Caco-2 (cell line): Measurements from ENCODE around the gene KCNH2. TPM values are rescaled to one million over a fixed set of nuclear protein-coding genes. Genes with fewer than 3 reads are reported as not detected.
A peak's percentile ranks its signal among the peaks of the same experiment; 100 is the strongest.

ENCODE experiments used
- BruUV-seq: library from RNA; stranded (reverse); fragments of 400-500 nt; replicated peaks from 2 replicates; lab custom pipeline; 2021; lab: Mats Ljungman, UMichigan
- CTCF ChIA-PET: fragments of 300-600 bp; sonication (Branson Sonifier 250); formaldehyde crosslinking; loops from one replicate; lab custom pipeline; 2022; ENCODE audit warnings: antibody characterized with exemption; lab: Charles Lee
- POLR2A ChIA-PET: fragments of 300-600 bp; sonication (Branson Sonifier 250); formaldehyde crosslinking; loops from one replicate; lab custom pipeline; 2022; ENCODE audit warnings: antibody characterized with exemption; lab: Charles Lee
- DNase-seq, 2 experiments: peaks; one replicate each; pipeline versions ENCODE4 v3.0.0 to v3.0.0-alpha.2; 2020 to 2022
- H3K27me3 ChIP-seq: replicated peaks from 2 replicates; pipeline ENCODE4 v1.6.0; 2011; ENCODE audit warnings: low read length; ENCODE audit not compliant: control insufficient read depth, insufficient read depth
- H3K36me3 ChIP-seq: 2 replicates; pipeline ENCODE4 v1.5.1; 2011; ENCODE audit warnings: low read length; ENCODE audit not compliant: control insufficient read depth, insufficient read depth
- H3K4me1 ChIP-seq: fragments of 250-450 bp; sonication (Bioruptor Pico); 2 replicates; pipeline ENCODE4 v1.5.1; 2020; ENCODE audit warnings: mild to moderate bottlenecking
- H3K4me3 ChIP-seq: 2 replicates; pipeline ENCODE4 v1.5.1; 2011; ENCODE audit warnings: low read depth, mild to moderate bottlenecking, control low read depth, low read length
- H3K9me3 ChIP-seq: fragments of 250-450 bp; sonication (Bioruptor Pico); 2 replicates; pipeline ENCODE4 v1.5.1; 2020; ENCODE audit warnings: mild to moderate bottlenecking, moderate library complexity
- H3K27ac Mint-ChIP-seq: one replicate; pipeline ENCODE4 v1.8.0; 2022; ENCODE audit warnings: mixed read lengths; ENCODE audit not compliant: unreplicated experiment
- H3K27me3 Mint-ChIP-seq: one replicate; pipeline ENCODE4 v1.8.0; 2022; ENCODE audit warnings: mixed read lengths; ENCODE audit not compliant: insufficient read depth, unreplicated experiment
- H3K36me3 Mint-ChIP-seq: one replicate; pipeline ENCODE4 v1.8.0; 2022; ENCODE audit warnings: mild to moderate bottlenecking, mixed read lengths; ENCODE audit not compliant: insufficient read depth, unreplicated experiment
- H3K4me1 Mint-ChIP-seq: one replicate; pipeline ENCODE4 v1.8.0; 2022; ENCODE audit warnings: low read depth, mixed read lengths; ENCODE audit not compliant: unreplicated experiment
- H3K4me3 Mint-ChIP-seq: one replicate; pipeline ENCODE4 v1.8.0; 2022; ENCODE audit warnings: mild to moderate bottlenecking, moderate library complexity, mixed read lengths; ENCODE audit not compliant: unreplicated experiment
- H3K9me3 Mint-ChIP-seq: one replicate; pipeline ENCODE4 v1.8.0; 2022; ENCODE audit warnings: mixed read lengths; ENCODE audit not compliant: unreplicated experiment
- CTCF ChIP-seq, 2 experiments: fragments of 200-600 bp in 1 of 2; IDR thresholded peaks; 1 replicate in 1 of 2; 2 replicates in 1 of 2; pipeline versions ENCODE4 v1.5.1 to v1.8.0; 2011 to 2022; ENCODE audit warnings: antibody characterized with exemption in 1 of 2, control low read depth in 1 of 2, inconsistent platforms in 1 of 2, low read depth in 1 of 2, low read length in 1 of 2, mild to moderate bottlenecking in 1 of 2, moderate library complexity in 1 of 2; ENCODE audit not compliant: insufficient read depth in 1 of 2, severe bottlenecking in 1 of 2, unreplicated experiment in 1 of 2
- intact Hi-C: fragments of 100-400 bp; cut with micrococcal nuclease; formaldehyde crosslinking; loops from one replicate; pipeline ENCODE4 v1.10.0; 2022; ENCODE audit not compliant: unreplicated experiment
- total RNA-seq: library from RNA; stranded (reverse); gene quantifications from 2 replicates; pipeline ENCODE4 v1.2.3, GENCODE V29; 2022

The KCNH2 gene
- total RNA-seq, 1 experiment from 2014 or later: 0.66 TPM

GRCh38 chr7:151020231-151020630 is 42.1 kb upstream of the KCNH2 start:
- POLR2A ChIA-PET: no interaction called here
- intact Hi-C loops: no loop called here
- no peaks in the 10 kb centered on the region for H3K27me3 ChIP-seq

GRCh38 chr7:151019130-151019447 is 41.0 kb upstream of the KCNH2 start:
- no peaks in the 10 kb centered on the region for H3K9me3 Mint-ChIP-seq
- H3K36me3 Mint-ChIP-seq: no peaks in the 10 kb centered on the region
- H3K27me3 ChIP-seq: no peaks in the 10 kb centered on the region
- H3K4me3 Mint-ChIP-seq: peak overlapping the region; percentile 61
- peak overlapping the region; percentile 20; the same call in 1 of the 2 replicates for H3K4me3 ChIP-seq
- no TSS peak for BruUV-seq
- TF ChIP-seq CTCF (IDR thresholded peaks at IDR 0.05; ENCODE audit: insufficient read depth in 1 of 2, low read depth in 1 of 2, low read length in 1 of 2, severe bottlenecking in 1 of 2, unreplicated experiment in 1 of 2): no peak
- peaks cover 12% of the 10 kb centered on the region for H3K4me1 Mint-ChIP-seq
- DNase-seq: no peak
- intact Hi-C loops: no loop called here
- ChIA-PET CTCF (interaction anchor here (0.5 to 3.3 kb wide), 6 partner anchors 9 to 93 kb away, joined by 3 to 54 read pairs (median 7); partner anchors contain the start of gene ABCB8), POLR2A (interaction anchor here (1.3 kb wide), 1 partner anchor 9 kb away, joined by 4 read pairs; the partner anchor contains the start of gene ABCB8)
- peaks cover 6% of the 10 kb centered on the region for H3K27me3 Mint-ChIP-seq
- peaks cover 25% of the 10 kb centered on the region for H3K4me1 ChIP-seq
- H3K9me3 ChIP-seq: no peaks in the 10 kb centered on the region
- H3K27ac Mint-ChIP-seq: no peak overlapping the region
- H3K36me3 ChIP-seq: no peaks in the 10 kb centered on the region

More at GRCh38 chr7:151020231-151020630, 42.1 kb upstream of the KCNH2 start:
- Mint-ChIP-seq H3K9me3 (no peaks in the 10 kb centered on the region), H3K27me3 (peaks cover 6% of the 10 kb centered on the region), H3K4me1 (peaks cover 20% of the 10 kb centered on the region), H3K4me3 (peak overlapping the region; percentile 13), H3K27ac (no peak overlapping the region), H3K36me3 (no peaks in the 10 kb centered on the region)
- no TSS peak for BruUV-seq
- H3K4me1 ChIP-seq: peaks cover 34% of the 10 kb centered on the region
- no peak overlapping the region for H3K4me3 ChIP-seq
- DNase-seq: no peak
- H3K36me3 ChIP-seq: no peaks in the 10 kb centered on the region
- TF ChIP-seq CTCF (IDR thresholded peaks at IDR 0.05; ENCODE audit: insufficient read depth in 1 of 2, low read depth in 1 of 2, low read length in 1 of 2, severe bottlenecking in 1 of 2, unreplicated experiment in 1 of 2): no peak
- H3K9me3 ChIP-seq: no peaks in the 10 kb centered on the region
- CTCF ChIA-PET: interaction anchor here (3.0 to 3.3 kb wide), 2 partner anchors 8 to 57 kb away, joined by 40 to 54 read pairs; partner anchors contain the start of gene ABCB8

GRCh38 chr7:151018421-151019129 is 40.5 kb upstream of the KCNH2 start:
- CTCF ChIA-PET: interaction anchor here (0.7 to 3.3 kb wide), 13 partner anchors 9 to 176 kb away, joined by 3 to 54 read pairs (median 4); partner anchors contain the start of genes ABCB8 and FASTK
- Mint-ChIP-seq H3K27me3 (peaks cover 6% of the 10 kb centered on the region), H3K4me1 (peaks cover 12% of the 10 kb centered on the region), H3K27ac (peak overlapping the region; percentile 80), H3K4me3 (peak overlapping the region; percentile 77), H3K9me3 (no peaks in the 10 kb centered on the region), H3K36me3 (no peaks in the 10 kb centered on the region)
- Histone ChIP-seq H3K27me3 (no peaks in the 10 kb centered on the region), H3K9me3 (no peaks in the 10 kb centered on the region), H3K36me3 (no peaks in the 10 kb centered on the region), H3K4me3 (peak overlapping the region; percentile 33), H3K4me1 (peaks cover 25% of the 10 kb centered on the region)
- POLR2A ChIA-PET: interaction anchor here (1.3 kb wide), 1 partner anchor 9 kb away, joined by 4 read pairs; the partner anchor contains the start of gene ABCB8
- intact Hi-C loops: loop anchor here (1.0 kb wide), 2 partner anchors 10 to 55 kb away; partner anchors contain the start of gene ABCB8
- no TSS peak for BruUV-seq
- TF ChIP-seq CTCF (IDR thresholded peaks at IDR 0.05; ENCODE audit: insufficient read depth in 1 of 2, low read depth in 1 of 2, low read length in 1 of 2, severe bottlenecking in 1 of 2, unreplicated experiment in 1 of 2): no peak
- peak in 1 of 2 experiments; percentile 32 for DNase-seq
